MM.1S (cell line): ENCODE data around the gene MRPS22.

Experiments used
- CTCF ChIP-seq: fragments of 300-600 bp; sonication (generic); IDR thresholded peaks from 2 replicates; pipeline ENCODE4 v1.5.1; 2016; ENCODE audit warnings: antibody characterized with exemption, low read length, mixed read lengths
- EZH2 ChIP-seq: fragments of 300-600 bp; sonication (generic); optimal IDR thresholded peaks from 2 replicates; pipeline ENCODE3; 2017; ENCODE audit warnings: low read depth, mild to moderate bottlenecking, antibody characterized with exemption, low read length, mixed read lengths
- EZH2phosphoT487 ChIP-seq: fragments of 300-600 bp; sonication (generic); IDR thresholded peaks from 2 replicates; pipeline ENCODE4 v1.6.1; 2018; ENCODE audit warnings: antibody characterized with exemption, low read length

GRCh38 chr3:139346771-139347170, 3.0 kb downstream of the MRPS22 start:
- TF ChIP-seq CTCF (no peak), EZH2 (no peak), EZH2phosphoT487 (no peak)
